GM12864 (cell line): ENCODE results near the gene PDE4B.
"Not testable (repeated sequence)": the region's sequence is repeated elsewhere in the genome, so short reads cannot be mapped to it uniquely, and the experiment has no call there.

ENCODE experiments used
- DNase-seq: peaks from one replicate; pipeline ENCODE4 v3.0.0-alpha.2; 2011; ENCODE audit warnings: low read depth
- H3K4me3 ChIP-seq: 2 replicates; pipeline ENCODE4 v1.5.1; 2011; ENCODE audit warnings: mild to moderate bottlenecking, low read depth, low read length, control low read depth
- CTCF ChIP-seq: IDR thresholded peaks from 2 replicates; pipeline ENCODE4 v1.5.1; 2011; ENCODE audit warnings: low read depth, mild to moderate bottlenecking, moderate library complexity, low read length, control low read depth, inconsistent platforms; ENCODE audit errors: missing control alignments

PDE4B gene

GRCh38 chr1:66401244-66401643 is 608.5 kb downstream of the PDE4B start:
- no peak for DNase-seq
- H3K4me3 ChIP-seq = no peak overlapping the region
- no peak for TF ChIP-seq CTCF

GRCh38 chr1:66402194-66402593 is 609.5 kb downstream of the PDE4B start:
- TF ChIP-seq CTCF = no peak
- H3K4me3 ChIP-seq = no peak overlapping the region
- DNase-seq = peak; percentile 85

- H3K4me3 ChIP-seq = no peak overlapping the region
- peak; percentile 48 for TF ChIP-seq CTCF
- no peak for DNase-seq
Measured at GRCh38 chr1:66403007-66403731, 610.5 kb downstream of the PDE4B start.

GRCh38 chr1:66405061-66405460 is 612.4 kb downstream of the PDE4B start:
- no peak for TF ChIP-seq CTCF
- no peak overlapping the region for H3K4me3 ChIP-seq

GRCh38 chr1:66411449-66411848 is 618.8 kb downstream of the PDE4B start:
- H3K4me3 ChIP-seq, DNase-seq: not testable (repeated sequence)

More at GRCh38 chr1:66405061-66405460, 612.4 kb downstream of the PDE4B start:
- DNase-seq = no peak

GRCh38 chr1:66412704-66413103 is 620.0 kb downstream of the PDE4B start:
- no peak overlapping the region for H3K4me3 ChIP-seq
- TF ChIP-seq CTCF = no peak
- no peak for DNase-seq

GRCh38 chr1:66413136-66413837 is 620.6 kb downstream of the PDE4B start:
- DNase-seq = no peak
- no peak overlapping the region for H3K4me3 ChIP-seq
- TF ChIP-seq CTCF = no peak
